CD4-positive, alpha-beta T cell (primary cell): ENCODE data around the gene VIPR1. TPM values are rescaled to one million over a fixed set of nuclear protein-coding genes. Genes with fewer than 3 reads are reported as not detected.
A peak's percentile ranks its signal among the peaks of the same experiment; 100 is the strongest.

Source experiments
- ATAC-seq: fragments of 200-7000 bp; cut with Tn5 transposase; one replicate; pipeline ENCODE4 v1.10.0; 2022; ENCODE audit warnings: mild to moderate bottlenecking; ENCODE audit not compliant: poor library complexity
- CTCF ChIA-PET: fragments of 350-600 bp; sonication (Branson Sonifier 250); formaldehyde crosslinking; loops from one replicate; lab custom pipeline; 2021; ENCODE audit warnings: antibody characterized with exemption, inconsistent platforms; lab: Charles Lee
- POLR2A ChIA-PET: fragments of 350-600 bp; sonication (Branson Sonifier 250); formaldehyde crosslinking; loops from one replicate; lab custom pipeline; 2021; ENCODE audit warnings: antibody characterized with exemption, inconsistent platforms; lab: Charles Lee
- DNase-seq, 14 experiments: peaks; one replicate each; pipeline ENCODE4 v3.0.0-alpha.2; 2013 to 2020; ENCODE audit warnings: mixed read lengths in 2 of 14
- H3K27ac ChIP-seq, 2 donors: one replicate each; pipeline versions ENCODE4 v1.5.1 to v1.7.0; 2013; ENCODE audit warnings: low read length in 2 of 2, low read depth in 1 of 2, mild to moderate bottlenecking in 1 of 2
- H3K27me3 ChIP-seq, 2 experiments: 1 replicate in 1 of 2; 2 replicates in 1 of 2; pipeline versions ENCODE4 v1.6.1 to v1.7.0; 2013; ENCODE audit warnings: low read length in 2 of 2, control low read depth in 1 of 2, mild to moderate bottlenecking in 1 of 2, moderate library complexity in 1 of 2; ENCODE audit not compliant: insufficient read depth in 2 of 2, control insufficient read depth in 1 of 2
- H3K36me3 ChIP-seq: one replicate; pipeline ENCODE4 v1.6.1; 2013; ENCODE audit warnings: low read length, control low read depth; ENCODE audit not compliant: insufficient read depth
- H3K4me1 ChIP-seq: one replicate; pipeline ENCODE4 v1.6.1; 2013; ENCODE audit warnings: low read length, control low read depth; ENCODE audit not compliant: insufficient read depth
- H3K4me3 ChIP-seq: one replicate; pipeline ENCODE4 v1.5.1; 2013; ENCODE audit warnings: mild to moderate bottlenecking, low read length, moderate library complexity
- H3K9me3 ChIP-seq, 2 experiments: 1 replicate in 1 of 2; 2 replicates in 1 of 2; pipeline versions ENCODE4 v1.6.1 to v1.7.0; 2013; ENCODE audit warnings: low read length in 2 of 2, mild to moderate bottlenecking in 2 of 2, control low read depth in 1 of 2, moderate library complexity in 1 of 2; ENCODE audit not compliant: control insufficient read depth in 1 of 2, insufficient read depth in 1 of 2
- H3K27ac Mint-ChIP-seq: one replicate; pipeline ENCODE4 v1.8.0; 2020; ENCODE audit warnings: mixed read lengths
- H3K27me3 Mint-ChIP-seq: one replicate; pipeline ENCODE4 v1.8.0; 2021; ENCODE audit warnings: mixed read lengths
- H3K36me3 Mint-ChIP-seq: one replicate; pipeline ENCODE4 v1.8.0; 2021; ENCODE audit warnings: low read depth, mixed read lengths
- H3K4me1 Mint-ChIP-seq: one replicate; pipeline ENCODE4 v1.8.0; 2021; ENCODE audit warnings: low read depth, mixed read lengths
- H3K4me3 Mint-ChIP-seq: one replicate; pipeline ENCODE4 v1.8.0; 2020; ENCODE audit warnings: mild to moderate bottlenecking, mixed read lengths
- H3K9me3 Mint-ChIP-seq: one replicate; pipeline ENCODE4 v1.8.0; 2020; ENCODE audit warnings: mixed read lengths
- intact Hi-C, 2 experiments: fragments of 100-400 bp; cut with DNase I in 1 of 2; cut with micrococcal nuclease in 1 of 2; formaldehyde crosslinking; loops; one replicate each; pipeline versions ENCODE4 v1.15.1 to v1.9.0; 2023 to 2025; cut with DNase I, micrococcal nuclease
- total RNA-seq, 174 experiments: library from RNA in 2 of 174; stranded (reverse) in 2 of 174; gene quantifications; one replicate each; pipeline ENCODE4 v1.2.3 and lab custom pipeline; 2021 to 2026
- TF ChIP-seq, protein P1 (sequence below): fragments of 200-600 bp; IDR thresholded peaks from one replicate; pipeline ENCODE4 v1.8.0; 2022; ENCODE audit warnings: antibody characterized with exemption, mild to moderate bottlenecking

The VIPR1 gene
- total RNA-seq, 2 experiments from 2014 or later: 66.8 to 67.6 TPM

DNA sequence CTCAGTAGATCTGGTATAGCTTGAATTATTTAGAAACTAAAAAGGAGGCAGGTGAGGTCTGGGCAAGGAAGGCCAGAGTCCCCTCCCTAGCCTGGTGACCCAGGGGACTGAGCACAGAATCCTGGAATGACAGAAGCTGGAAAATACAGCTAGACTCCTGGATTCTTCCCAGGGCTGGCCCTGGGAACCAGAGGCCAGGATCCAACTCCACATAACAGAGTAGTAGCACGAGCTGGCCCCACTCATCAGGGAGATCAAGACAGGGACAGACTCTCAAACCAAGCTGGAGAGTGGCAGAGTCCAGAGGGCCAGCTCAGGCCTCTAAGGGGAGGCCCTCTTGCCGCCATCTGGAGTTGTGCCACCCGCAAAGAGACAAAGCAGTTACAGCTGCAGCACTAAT is 10.7 kb downstream of the VIPR1 start:
- intact Hi-C loops: no loop called here

DNA sequence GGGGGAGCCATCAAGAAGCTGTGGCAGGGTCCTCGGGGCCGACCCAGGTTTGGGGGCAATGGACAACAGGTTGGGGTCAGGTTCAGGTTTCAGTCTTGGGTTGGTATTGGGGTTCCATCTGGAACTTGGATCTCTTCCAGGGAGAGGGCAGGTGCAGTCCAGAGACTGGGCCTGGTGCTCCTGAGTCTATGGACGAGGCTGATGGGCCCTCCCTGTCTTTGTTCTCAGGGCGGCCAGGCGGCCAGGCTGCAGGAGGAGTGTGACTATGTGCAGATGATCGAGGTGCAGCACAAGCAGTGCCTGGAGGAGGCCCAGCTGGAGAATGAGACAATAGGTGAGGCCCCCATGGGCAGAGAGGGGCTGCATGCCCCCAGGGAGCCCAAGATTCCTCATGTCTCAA is 11.1 kb downstream of the VIPR1 start:
- intact Hi-C loops: no loop called here
- ChIA-PET CTCF (no interaction called here), POLR2A (interaction anchor here (0.8 to 4.0 kb wide), 2 partner anchors 11 to 52 kb away, joined by 3 to 14 read pairs; partner anchors contain the start of gene VIPR1)
- no peaks in the 10 kb centered on the region for H3K27me3 ChIP-seq
- H3K4me3 Mint-ChIP-seq: no peak overlapping the region
- peaks cover 44% of the 10 kb centered on the region for H3K4me1 ChIP-seq
- H3K4me1 Mint-ChIP-seq: peaks cover 47% of the 10 kb centered on the region
- no peak for ATAC-seq
- no peaks in the 10 kb centered on the region for H3K9me3 ChIP-seq
- no peaks in the 10 kb centered on the region for H3K9me3 Mint-ChIP-seq
- H3K27ac Mint-ChIP-seq: peak overlapping the region; percentile 35
- H3K4me3 ChIP-seq: no peak overlapping the region
- no peak overlapping the region for H3K27ac ChIP-seq
- DNase-seq: no peak
- H3K27me3 Mint-ChIP-seq: no peaks in the 10 kb centered on the region
- TF ChIP-seq, protein P1, sequence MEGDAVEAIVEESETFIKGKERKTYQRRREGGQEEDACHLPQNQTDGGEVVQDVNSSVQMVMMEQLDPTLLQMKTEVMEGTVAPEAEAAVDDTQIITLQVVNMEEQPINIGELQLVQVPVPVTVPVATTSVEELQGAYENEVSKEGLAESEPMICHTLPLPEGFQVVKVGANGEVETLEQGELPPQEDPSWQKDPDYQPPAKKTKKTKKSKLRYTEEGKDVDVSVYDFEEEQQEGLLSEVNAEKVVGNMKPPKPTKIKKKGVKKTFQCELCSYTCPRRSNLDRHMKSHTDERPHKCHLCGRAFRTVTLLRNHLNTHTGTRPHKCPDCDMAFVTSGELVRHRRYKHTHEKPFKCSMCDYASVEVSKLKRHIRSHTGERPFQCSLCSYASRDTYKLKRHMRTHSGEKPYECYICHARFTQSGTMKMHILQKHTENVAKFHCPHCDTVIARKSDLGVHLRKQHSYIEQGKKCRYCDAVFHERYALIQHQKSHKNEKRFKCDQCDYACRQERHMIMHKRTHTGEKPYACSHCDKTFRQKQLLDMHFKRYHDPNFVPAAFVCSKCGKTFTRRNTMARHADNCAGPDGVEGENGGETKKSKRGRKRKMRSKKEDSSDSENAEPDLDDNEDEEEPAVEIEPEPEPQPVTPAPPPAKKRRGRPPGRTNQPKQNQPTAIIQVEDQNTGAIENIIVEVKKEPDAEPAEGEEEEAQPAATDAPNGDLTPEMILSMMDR: no peak
- H3K36me3 Mint-ChIP-seq: peaks cover 64% of the 10 kb centered on the region
- peaks cover 27% of the 10 kb centered on the region for H3K36me3 ChIP-seq

More for the DNA sequence above, 10.7 kb downstream of the VIPR1 start:
- Histone ChIP-seq H3K4me3 (no peak overlapping the region), H3K27me3 (no peaks in the 10 kb centered on the region), H3K4me1 (peaks cover 47% of the 10 kb centered on the region), H3K9me3 (no peaks in the 10 kb centered on the region), H3K36me3 (peaks cover 27% of the 10 kb centered on the region), H3K27ac (no peak overlapping the region)
- H3K36me3 Mint-ChIP-seq: peaks cover 60% of the 10 kb centered on the region
- no peaks in the 10 kb centered on the region for H3K9me3 Mint-ChIP-seq
- ATAC-seq: no peak
- H3K4me3 Mint-ChIP-seq: no peak overlapping the region
- TF ChIP-seq, protein P1: no peak
- POLR2A ChIA-PET: interaction anchor here (4.0 kb wide), 1 partner anchor 11 kb away, joined by 14 read pairs; the partner anchor contains the start of gene VIPR1
- peak overlapping the region; percentile 35 for H3K27ac Mint-ChIP-seq
- CTCF ChIA-PET: interaction anchor here (0.6 kb wide), 1 partner anchor 562 kb away, joined by 3 read pairs; no protein-coding TSS in a partner anchor
- peaks cover 47% of the 10 kb centered on the region for H3K4me1 Mint-ChIP-seq
- DNase-seq: no peak
- no peaks in the 10 kb centered on the region for H3K27me3 Mint-ChIP-seq

DNA sequence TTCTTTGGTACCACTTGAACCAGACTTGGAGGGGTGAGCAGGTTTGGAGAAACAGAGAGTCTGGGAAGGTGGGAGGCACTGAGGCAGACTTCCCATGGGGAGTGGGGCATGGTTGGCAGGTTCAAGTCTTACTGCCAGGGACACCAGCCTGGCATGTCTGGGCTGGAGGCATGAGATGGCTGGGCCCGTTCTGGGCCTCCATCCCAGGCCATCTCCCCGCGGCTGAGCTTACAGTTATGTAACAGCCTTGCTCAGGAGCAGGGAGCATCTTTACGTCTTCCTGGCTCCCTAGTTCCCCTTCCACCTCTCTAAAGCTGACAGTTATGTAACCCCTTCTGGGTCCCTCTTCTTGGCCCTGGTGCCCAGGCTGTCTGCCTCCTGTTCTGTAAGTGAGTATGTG is 12.4 kb downstream of the VIPR1 start:
- Mint-ChIP-seq H3K4me1 (peaks cover 50% of the 10 kb centered on the region), H3K27ac (no peak overlapping the region), H3K36me3 (peaks cover 75% of the 10 kb centered on the region), H3K27me3 (no peaks in the 10 kb centered on the region), H3K4me3 (no peak overlapping the region), H3K9me3 (no peaks in the 10 kb centered on the region)
- Histone ChIP-seq H3K36me3 (peaks cover 27% of the 10 kb centered on the region), H3K9me3 (no peaks in the 10 kb centered on the region), H3K4me3 (no peak overlapping the region), H3K4me1 (peaks cover 44% of the 10 kb centered on the region), H3K27ac (no peak overlapping the region), H3K27me3 (no peaks in the 10 kb centered on the region)
- ATAC-seq (no peak), DNase-seq (no peak)
- POLR2A ChIA-PET: no interaction called here
- intact Hi-C loops: no loop called here
- CTCF ChIA-PET: no interaction called here
- TF ChIP-seq, protein P1: no peak
